RWPE1 (cell line): ENCODE results near the gene ANKRD34B.

Experiments used
- CTCF ChIA-PET: fragments of 350-600 bp; sonication (Branson Sonifier 250); formaldehyde crosslinking; extraction: SDS; loops from one replicate; lab custom pipeline; 2021; lab: Yijun Ruan, JAX
- POLR2A ChIA-PET: fragments of 400-600 bp; formaldehyde crosslinking; extraction: SDS; loops from one replicate; lab custom pipeline; 2020; ENCODE audit warnings: antibody characterized with exemption; ENCODE audit not compliant: low non-redundant PET; lab: Yijun Ruan, JAX
- DNase-seq: peaks from one replicate; pipeline ENCODE4 v3.0.0; 2012; ENCODE audit warnings: low spot score
- H3K27ac ChIP-seq: fragments of 450-650 bp; 2 replicates; pipeline ENCODE4 v1.5.1; 2017
- TF ChIP-seq, protein P1 (sequence below): fragments of 450-650 bp; conservative IDR thresholded peaks from 2 replicates; pipeline ENCODE4 v1.5.1; 2017; ENCODE audit warnings: low read depth, mild to moderate bottlenecking

The ANKRD34B gene

DNA sequence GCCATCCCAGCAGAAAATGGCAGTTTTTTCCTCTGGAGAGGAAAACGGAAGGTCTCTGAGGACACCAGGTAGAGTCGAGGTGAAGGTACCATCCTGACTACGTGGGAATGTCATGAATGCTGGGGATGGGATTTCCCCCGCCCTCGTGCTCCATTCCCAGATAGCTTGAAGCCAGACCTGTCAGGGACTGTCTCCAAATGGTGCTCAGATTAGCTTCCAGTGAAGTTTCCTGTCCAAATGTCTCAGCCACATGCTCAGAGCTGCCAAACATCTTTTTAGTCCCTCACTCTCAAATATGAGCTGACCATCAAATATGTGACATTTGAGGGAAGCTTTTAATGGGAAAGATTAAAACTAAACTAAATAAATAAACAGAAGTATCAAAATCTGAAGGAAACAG lies 7.6 kb upstream of the ANKRD34B start:
- POLR2A ChIA-PET, result no interaction called here
- no peak for DNase-seq
- CTCF ChIA-PET, result interaction anchor here (0.7 to 1.0 kb wide), 2 partner anchors 8 to 32 kb away, joined by 3 to 4 read pairs; no protein-coding TSS in a partner anchor
- TF ChIP-seq, protein P1, sequence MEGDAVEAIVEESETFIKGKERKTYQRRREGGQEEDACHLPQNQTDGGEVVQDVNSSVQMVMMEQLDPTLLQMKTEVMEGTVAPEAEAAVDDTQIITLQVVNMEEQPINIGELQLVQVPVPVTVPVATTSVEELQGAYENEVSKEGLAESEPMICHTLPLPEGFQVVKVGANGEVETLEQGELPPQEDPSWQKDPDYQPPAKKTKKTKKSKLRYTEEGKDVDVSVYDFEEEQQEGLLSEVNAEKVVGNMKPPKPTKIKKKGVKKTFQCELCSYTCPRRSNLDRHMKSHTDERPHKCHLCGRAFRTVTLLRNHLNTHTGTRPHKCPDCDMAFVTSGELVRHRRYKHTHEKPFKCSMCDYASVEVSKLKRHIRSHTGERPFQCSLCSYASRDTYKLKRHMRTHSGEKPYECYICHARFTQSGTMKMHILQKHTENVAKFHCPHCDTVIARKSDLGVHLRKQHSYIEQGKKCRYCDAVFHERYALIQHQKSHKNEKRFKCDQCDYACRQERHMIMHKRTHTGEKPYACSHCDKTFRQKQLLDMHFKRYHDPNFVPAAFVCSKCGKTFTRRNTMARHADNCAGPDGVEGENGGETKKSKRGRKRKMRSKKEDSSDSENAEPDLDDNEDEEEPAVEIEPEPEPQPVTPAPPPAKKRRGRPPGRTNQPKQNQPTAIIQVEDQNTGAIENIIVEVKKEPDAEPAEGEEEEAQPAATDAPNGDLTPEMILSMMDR, result no peak
- no peak overlapping the region for H3K27ac ChIP-seq

DNA sequence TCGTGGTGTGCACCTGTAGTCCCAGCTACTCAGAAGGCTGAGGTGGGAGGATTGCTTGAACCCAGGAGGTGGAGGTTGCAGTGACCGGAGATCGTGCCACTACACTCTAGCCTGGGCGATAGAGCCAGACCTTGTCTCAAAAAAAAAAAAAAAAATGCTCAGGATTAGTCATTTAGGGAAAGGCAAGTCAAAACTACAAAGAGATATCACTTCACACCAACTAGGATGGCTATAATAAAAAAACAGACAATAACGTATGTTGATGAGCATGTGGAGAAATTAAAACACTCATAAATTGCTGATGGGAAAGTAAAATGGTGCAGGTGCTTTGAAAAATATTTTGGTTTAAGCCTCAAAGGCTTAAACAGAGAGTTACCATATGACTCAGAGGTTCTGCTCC lies 6.3 kb upstream of the ANKRD34B start:
- TF ChIP-seq, protein P1, result no peak
- no peak for DNase-seq
- ChIA-PET CTCF (interaction anchor here (0.7 kb wide), 1 partner anchor 423 kb away, joined by 3 read pairs; no protein-coding TSS in a partner anchor), POLR2A (no interaction called here)
- no peak overlapping the region for H3K27ac ChIP-seq

DNA sequence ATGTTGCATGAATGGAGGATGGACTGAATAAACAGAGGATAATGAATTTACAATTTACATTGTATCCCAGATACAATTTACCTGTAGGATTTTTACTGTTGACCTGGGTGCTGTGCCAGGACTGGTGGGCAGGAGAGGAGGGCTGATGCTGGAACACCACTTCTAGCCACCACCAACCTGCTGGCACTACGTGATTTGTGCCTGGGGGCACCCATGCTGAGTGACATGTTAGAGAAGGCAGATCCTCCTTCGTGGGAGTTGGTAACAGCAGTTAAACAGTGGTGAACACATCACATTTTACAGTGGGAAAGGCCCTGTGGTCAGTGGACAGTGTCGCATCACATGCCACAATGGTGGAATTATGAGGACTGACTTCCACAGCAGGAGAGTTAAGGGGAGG lies 3.0 kb upstream of the ANKRD34B start:
- ChIA-PET CTCF (interaction anchor here (0.6 kb wide), 1 partner anchor 57 kb away, joined by 4 read pairs; no protein-coding TSS in a partner anchor), POLR2A (no interaction called here)
- TF ChIP-seq, protein P1, result no peak
- no peak for DNase-seq
- no peak overlapping the region for H3K27ac ChIP-seq

DNA sequence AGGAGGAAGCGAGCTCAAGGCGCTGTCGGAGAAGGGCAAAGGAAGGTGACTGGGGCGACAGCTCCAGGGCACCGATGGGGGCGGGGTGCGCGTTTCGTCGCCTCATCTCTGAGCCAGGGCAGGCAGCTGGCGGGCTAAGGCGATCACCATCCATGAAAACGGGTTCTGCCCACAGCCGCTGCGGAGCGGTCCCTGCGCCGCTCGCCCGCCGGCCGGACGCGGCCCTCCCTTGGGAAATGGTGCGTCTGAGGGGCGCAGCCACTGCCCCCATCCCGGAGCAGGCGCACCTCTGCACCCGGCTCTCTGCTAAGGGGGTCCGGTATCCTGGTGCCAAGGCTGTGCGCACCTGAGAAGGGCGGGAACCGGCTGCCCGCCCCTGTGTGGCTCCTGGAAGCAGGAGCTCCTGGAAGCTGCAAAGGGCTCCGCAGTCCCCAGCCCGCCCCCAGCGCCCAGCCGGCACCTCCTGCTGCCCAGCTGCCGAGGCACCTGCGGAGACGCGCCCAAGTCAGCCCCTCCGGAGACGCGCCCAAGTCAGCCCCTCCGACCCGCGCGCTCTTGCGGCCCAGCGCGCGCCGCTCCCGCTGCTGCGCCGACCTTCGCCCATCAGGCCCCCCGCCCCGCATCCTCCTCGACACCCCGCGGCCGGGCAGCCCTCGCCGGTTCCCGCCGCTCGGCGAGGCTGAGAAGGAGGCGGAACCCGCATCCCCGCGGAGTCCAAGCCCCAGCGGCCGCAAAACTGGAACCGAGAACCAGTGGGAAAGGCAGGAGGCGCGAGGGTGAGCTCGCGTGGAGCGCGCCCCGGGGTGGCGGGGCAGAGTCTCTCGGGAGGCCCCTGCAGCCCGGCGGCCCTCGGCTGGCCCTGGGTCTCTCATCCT lies 757 bp downstream of the ANKRD34B start:
- DNase-seq, result no peak
- ChIA-PET CTCF (no interaction called here), POLR2A (no interaction called here)
- no peak overlapping the region for H3K27ac ChIP-seq
- TF ChIP-seq, protein P1, result no peak

DNA sequence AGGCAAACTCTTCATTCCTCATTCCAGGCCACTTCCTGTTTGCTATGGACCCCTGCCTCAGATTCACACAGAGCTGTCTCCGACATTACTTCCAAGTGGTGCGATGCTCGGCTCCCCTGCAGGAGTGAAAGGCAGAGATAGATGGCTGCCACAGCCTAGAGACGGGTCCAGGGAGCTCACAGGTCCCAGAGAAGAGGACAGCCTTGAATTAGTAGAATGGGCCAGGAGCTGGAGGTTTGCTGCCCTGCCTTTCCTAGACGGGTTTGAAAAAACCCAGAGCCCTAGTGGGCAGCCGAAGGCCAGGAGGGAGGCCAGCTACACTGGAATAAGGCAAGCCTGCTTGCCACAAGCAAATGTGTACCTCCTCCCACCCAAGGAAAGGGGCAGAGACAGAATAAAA lies 1.8 kb downstream of the ANKRD34B start:
- ChIA-PET POLR2A (no interaction called here), CTCF (interaction anchor here (0.6 kb wide), 1 partner anchor 903 kb away, joined by 3 read pairs; no protein-coding TSS in a partner anchor)
- DNase-seq, result no peak

DNA sequence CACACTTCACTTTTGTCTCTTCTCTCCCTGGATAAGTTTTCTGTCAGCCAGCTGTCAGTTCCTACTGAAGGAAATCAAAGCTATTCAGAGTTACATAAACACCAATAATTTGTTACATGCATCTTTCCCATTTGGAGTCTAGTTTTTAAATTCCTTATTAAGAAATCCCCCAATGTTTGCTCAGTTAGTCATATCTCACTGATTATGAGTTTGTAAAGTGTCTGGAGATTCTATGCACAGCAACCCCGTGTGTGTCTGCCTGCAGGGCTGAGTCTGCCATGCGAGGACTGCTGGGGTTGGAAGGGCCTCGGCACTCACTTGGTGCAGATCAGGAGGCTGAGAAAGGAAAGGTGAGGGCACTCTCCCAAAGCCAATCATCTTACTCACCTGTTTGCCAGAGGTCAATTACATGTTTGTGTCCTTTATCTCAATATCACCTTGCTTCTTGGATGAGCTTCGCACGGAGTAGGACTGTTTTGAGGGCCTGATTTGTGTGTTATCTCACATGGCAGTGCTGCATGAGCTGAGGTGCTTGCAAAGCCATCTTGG lies 3.3 kb downstream of the ANKRD34B start:
- TF ChIP-seq, protein P1, result no peak
- H3K27ac ChIP-seq, result no peak overlapping the region
- POLR2A ChIA-PET, result no interaction called here
- CTCF ChIA-PET, result interaction anchor here (0.6 kb wide), 1 partner anchor 112 kb away, joined by 3 read pairs; no protein-coding TSS in a partner anchor
- DNase-seq, result no peak

More for the DNA sequence above, 1.8 kb downstream of the ANKRD34B start:
- H3K27ac ChIP-seq, result no peak overlapping the region
- TF ChIP-seq, protein P1, result no peak
